CD14-positive monocyte (primary cell): ENCODE data around the gene NIT1. TPM values are rescaled to one million over a fixed set of nuclear protein-coding genes. Genes with fewer than 3 reads are reported as not detected.
A peak's percentile ranks its signal among the peaks of the same experiment; 100 is the strongest.

Experiments
- DNase-seq, 3 donors: peaks; one replicate each; pipeline ENCODE4 v3.0.0-alpha.2; 2011 to 2022
- H2AFZ ChIP-seq: 2 replicates; pipeline ENCODE4 v1.6.0; 2012; ENCODE audit warnings: mild to moderate bottlenecking, low read depth, low read length, inconsistent platforms; ENCODE audit not compliant: insufficient read depth, poor library complexity, severe bottlenecking
- H3K27ac ChIP-seq, 2 donors: 1 replicate in 1 of 2; 2 replicates in 1 of 2; pipeline ENCODE4 v1.5.1; 2012 to 2013; ENCODE audit warnings: low read length in 2 of 2, control low read depth in 1 of 2, inconsistent platforms in 1 of 2, low read depth in 1 of 2, mild to moderate bottlenecking in 1 of 2
- H3K27me3 ChIP-seq, 2 donors: one replicate each; pipeline versions ENCODE4 v1.6.0 to v1.6.1; 2011 to 2013; ENCODE audit warnings: low read length in 2 of 2; ENCODE audit not compliant: control insufficient read depth in 2 of 2, insufficient read depth in 2 of 2
- H3K36me3 ChIP-seq, 2 donors: replicated peaks in 1 of 2; 1 replicate in 1 of 2; 2 replicates in 1 of 2; pipeline versions ENCODE4 v1.5.1 to v1.6.1; 2012 to 2013; ENCODE audit warnings: low read length in 2 of 2, control low read depth in 1 of 2, inconsistent platforms in 1 of 2, mild to moderate bottlenecking in 1 of 2; ENCODE audit not compliant: insufficient read depth in 2 of 2, control insufficient read depth in 1 of 2
- H3K4me1 ChIP-seq, 2 donors: 1 replicate in 1 of 2; 2 replicates in 1 of 2; pipeline versions ENCODE4 v1.5.1 to v1.6.1; 2012 to 2013; ENCODE audit warnings: low read length in 2 of 2, control low read depth in 1 of 2, inconsistent platforms in 1 of 2, mild to moderate bottlenecking in 1 of 2, moderate library complexity in 1 of 2; ENCODE audit not compliant: insufficient read depth in 2 of 2, control insufficient read depth in 1 of 2
- H3K4me2 ChIP-seq: replicated peaks from 2 replicates; pipeline ENCODE3; 2012; ENCODE audit warnings: low read length, moderate library complexity, mild to moderate bottlenecking; ENCODE audit not compliant: poor library complexity, severe bottlenecking; ENCODE audit errors: extremely low read depth
- H3K4me3 ChIP-seq, 3 experiments: fragments of 200-600 bp in 1 of 3; sonication (generic) in 1 of 3; replicated peaks in 1 of 3; 1 replicate in 2 of 3; 2 replicates in 1 of 3; pipeline ENCODE4 v1.5.1; 2011 to 2013; ENCODE audit warnings: low read length in 3 of 3, mild to moderate bottlenecking in 3 of 3, control low read depth in 2 of 3, low read depth in 2 of 3, inconsistent platforms in 1 of 3, moderate library complexity in 1 of 3
- H3K79me2 ChIP-seq: 2 replicates; pipeline ENCODE4 v1.6.0; 2012; ENCODE audit warnings: mild to moderate bottlenecking, control low read depth, inconsistent platforms, low read length, moderate library complexity; ENCODE audit not compliant: insufficient read depth
- H3K9ac ChIP-seq: 2 replicates; pipeline ENCODE4 v1.6.0; 2017; ENCODE audit warnings: low read length, mild to moderate bottlenecking; ENCODE audit not compliant: insufficient read depth, poor library complexity, severe bottlenecking
- H3K9me3 ChIP-seq, 2 donors: replicated peaks in 1 of 2; 1 replicate in 1 of 2; 2 replicates in 1 of 2; pipeline versions ENCODE4 v1.5.1 to v1.6.1; 2012 to 2013; ENCODE audit warnings: low read length in 2 of 2, control low read depth in 1 of 2; ENCODE audit not compliant: control insufficient read depth in 1 of 2, insufficient read depth in 1 of 2
- H4K20me1 ChIP-seq: 2 replicates; pipeline ENCODE4 v1.6.0; 2012; ENCODE audit warnings: mild to moderate bottlenecking, low read length, control low read depth, moderate library complexity; ENCODE audit not compliant: insufficient read depth
- H3K27ac Mint-ChIP-seq, 7 donors: one replicate each; pipeline ENCODE4 v1.8.0; 2020; ENCODE audit warnings: mild to moderate bottlenecking in 7 of 7, mixed read lengths in 7 of 7, moderate library complexity in 6 of 7, inconsistent platforms in 2 of 7
- H3K27me3 Mint-ChIP-seq, 3 donors: one replicate each; pipeline ENCODE4 v1.8.0; 2021 to 2022; ENCODE audit warnings: low read depth in 3 of 3, mild to moderate bottlenecking in 3 of 3, mixed read lengths in 3 of 3, moderate library complexity in 3 of 3, inconsistent platforms in 1 of 3
- H3K36me3 Mint-ChIP-seq, 2 donors: one replicate each; pipeline ENCODE4 v1.8.0; 2020; ENCODE audit warnings: mixed read lengths in 2 of 2, inconsistent platforms in 1 of 2, mild to moderate bottlenecking in 1 of 2
- H3K4me1 Mint-ChIP-seq: one replicate; pipeline ENCODE4 v1.8.0; 2020; ENCODE audit warnings: mild to moderate bottlenecking, mixed read lengths
- H3K4me3 Mint-ChIP-seq, 2 donors: one replicate each; pipeline ENCODE4 v1.8.0; 2020; ENCODE audit warnings: mild to moderate bottlenecking in 2 of 2, mixed read lengths in 2 of 2, moderate library complexity in 1 of 2
- H3K9me3 Mint-ChIP-seq, 7 donors: one replicate each; pipeline ENCODE4 v1.8.0; 2020 to 2022; ENCODE audit warnings: mixed read lengths in 7 of 7, mild to moderate bottlenecking in 6 of 7, moderate library complexity in 6 of 7, inconsistent platforms in 2 of 7
- WGBS: methylation state at CpG from one replicate; pipeline ENCODE4 v1.1.5; 2013; ENCODE audit warnings: missing lambda C conversion rate; ENCODE audit not compliant: insufficient coverage; 5-methylcytosine and 5-hydroxymethylcytosine counted together
- intact Hi-C, 2 donors: fragments of 100-400 bp; cut with micrococcal nuclease; formaldehyde crosslinking; loops; one replicate each; pipeline versions ENCODE4 v1.15.0 to v1.15.1; 2023
- polyA plus RNA-seq, 3 donors: library from polyadenylated mRNA; depleted of rRNA in 1 of 3; unstranded in 2 of 3; stranded (reverse) in 1 of 3; fragments of 300-500 nt in 2 of 3; fragments of >200 nt in 1 of 3; fragmentation: Illumina TruSeq in 2 of 3; gene quantifications; 1 replicate in 2 of 3; 2 replicates in 1 of 3; pipeline ENCODE4 v1.2.3, GENCODE V29; 2012 to 2021
- TF ChIP-seq, protein P1 (sequence below): fragments of 200-600 bp; IDR thresholded peaks from one replicate; pipeline ENCODE4 v1.8.0; 2022; ENCODE audit warnings: antibody characterized with exemption, mild to moderate bottlenecking

Gene NIT1
- polyA plus RNA-seq, 3 donors = 28.4 to 84.7 (median 35.7) TPM

DNA sequence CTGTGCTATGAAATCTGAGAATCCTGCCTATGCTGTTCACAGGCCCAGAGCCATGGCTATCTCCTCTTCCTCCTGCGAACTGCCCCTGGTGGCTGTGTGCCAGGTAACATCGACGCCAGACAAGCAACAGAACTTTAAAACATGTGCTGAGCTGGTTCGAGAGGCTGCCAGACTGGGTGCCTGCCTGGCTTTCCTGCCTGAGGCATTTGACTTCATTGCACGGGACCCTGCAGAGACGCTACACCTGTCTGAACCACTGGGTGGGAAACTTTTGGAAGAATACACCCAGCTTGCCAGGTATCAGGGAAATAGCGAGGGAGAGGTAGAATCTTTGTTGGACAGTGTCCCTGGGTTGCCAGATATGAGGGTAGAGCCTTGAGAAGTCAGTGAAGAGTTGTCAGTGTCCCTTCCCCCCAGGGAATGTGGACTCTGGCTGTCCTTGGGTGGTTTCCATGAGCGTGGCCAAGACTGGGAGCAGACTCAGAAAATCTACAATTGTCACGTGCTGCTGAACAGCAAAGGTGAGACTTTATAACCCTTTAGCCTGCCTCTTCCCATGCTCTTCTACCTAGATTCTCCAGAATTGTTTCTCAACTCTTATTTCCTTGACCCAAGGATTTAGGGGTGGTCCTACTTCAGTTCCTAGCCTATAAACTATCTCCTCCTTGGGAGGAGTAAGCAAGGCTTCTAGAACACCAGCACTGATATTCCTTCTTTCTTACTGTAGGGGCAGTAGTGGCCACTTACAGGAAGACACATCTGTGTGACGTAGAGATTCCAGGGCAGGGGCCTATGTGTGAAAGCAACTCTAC lies 1.4 kb downstream of the NIT1 start:
- Mint-ChIP-seq H3K36me3 (peaks cover 36 to 49% of the 10 kb centered on the region in 2 donors), H3K27me3 (no peaks in the 10 kb centered on the region), H3K4me1 (peaks cover 81% of the 10 kb centered on the region), H3K4me3 (peak overlapping the region; percentile 90 to 95), H3K27ac (peak overlapping the region; percentile 89 to 98 (median 94)), H3K9me3 (peaks cover 0 to 2% (median 0%) of the 10 kb centered on the region in 7 donors)
- no peak overlapping the region for H2AFZ ChIP-seq
- TF ChIP-seq, protein P1, sequence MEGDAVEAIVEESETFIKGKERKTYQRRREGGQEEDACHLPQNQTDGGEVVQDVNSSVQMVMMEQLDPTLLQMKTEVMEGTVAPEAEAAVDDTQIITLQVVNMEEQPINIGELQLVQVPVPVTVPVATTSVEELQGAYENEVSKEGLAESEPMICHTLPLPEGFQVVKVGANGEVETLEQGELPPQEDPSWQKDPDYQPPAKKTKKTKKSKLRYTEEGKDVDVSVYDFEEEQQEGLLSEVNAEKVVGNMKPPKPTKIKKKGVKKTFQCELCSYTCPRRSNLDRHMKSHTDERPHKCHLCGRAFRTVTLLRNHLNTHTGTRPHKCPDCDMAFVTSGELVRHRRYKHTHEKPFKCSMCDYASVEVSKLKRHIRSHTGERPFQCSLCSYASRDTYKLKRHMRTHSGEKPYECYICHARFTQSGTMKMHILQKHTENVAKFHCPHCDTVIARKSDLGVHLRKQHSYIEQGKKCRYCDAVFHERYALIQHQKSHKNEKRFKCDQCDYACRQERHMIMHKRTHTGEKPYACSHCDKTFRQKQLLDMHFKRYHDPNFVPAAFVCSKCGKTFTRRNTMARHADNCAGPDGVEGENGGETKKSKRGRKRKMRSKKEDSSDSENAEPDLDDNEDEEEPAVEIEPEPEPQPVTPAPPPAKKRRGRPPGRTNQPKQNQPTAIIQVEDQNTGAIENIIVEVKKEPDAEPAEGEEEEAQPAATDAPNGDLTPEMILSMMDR = peak; percentile 76
- H4K20me1 ChIP-seq = peaks cover 33% of the 10 kb centered on the region
- H3K27ac ChIP-seq = peak overlapping the region; percentile 18 to 99
- DNase-seq = peak; percentile 59 to 86 (median 72)
- peaks cover 70 to 86% of the 10 kb centered on the region in 2 donors for H3K4me1 ChIP-seq
- H3K9me3 ChIP-seq = no peaks in the 10 kb centered on the region
- intact Hi-C loops = loop anchor here in 1 of 2 donors (2.0 to 5.0 kb wide), 3 partner anchors 14 to 52 kb away; partner anchors contain the start of genes ARHGAP30, DEDD and UFC1
- H3K36me3 ChIP-seq = peaks cover 30 to 40% of the 10 kb centered on the region in 2 donors
- peak overlapping the region; percentile 97 for H3K4me2 ChIP-seq
- peak overlapping the region in 2 of 3 experiments; percentile 86 to 100 for H3K4me3 ChIP-seq
- WGBS = 63% methylated on average over 9 of the region's 10 CpGs
- no peaks in the 10 kb centered on the region for H3K27me3 ChIP-seq
- H3K79me2 ChIP-seq = peaks cover 72% of the 10 kb centered on the region
- no peak overlapping the region for H3K9ac ChIP-seq

DNA sequence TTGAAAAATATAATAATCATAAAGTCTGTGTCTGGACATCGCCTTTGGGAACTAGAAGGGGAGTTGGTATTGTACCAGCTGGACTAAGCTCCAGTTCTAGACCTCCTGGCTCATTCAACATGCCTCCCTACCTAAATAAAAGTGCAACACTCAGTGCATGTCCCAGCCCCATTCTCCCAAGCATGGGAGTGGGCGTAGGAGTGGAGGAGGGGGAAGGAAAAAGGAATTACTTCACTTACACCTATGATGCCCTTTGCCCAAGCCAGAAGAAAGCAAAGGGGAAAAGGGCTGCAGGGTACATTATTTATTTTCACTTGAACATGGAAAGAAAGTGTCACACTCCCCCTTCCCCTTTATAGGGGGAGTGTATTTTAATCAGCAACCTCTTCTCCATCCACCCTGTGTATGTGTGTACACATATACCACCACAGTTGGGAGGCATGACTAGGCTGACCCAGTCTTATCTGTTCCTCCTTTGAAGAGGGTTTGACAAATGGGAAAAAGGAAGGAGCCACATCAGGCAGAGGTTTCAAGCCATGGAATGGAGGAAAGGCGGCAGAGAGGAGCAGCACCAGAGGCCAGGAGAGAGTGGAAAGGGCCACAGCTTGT lies 3.2 kb downstream of the NIT1 start:
- Mint-ChIP-seq H3K27ac (peak overlapping the region; percentile 81 to 98 (median 94)), H3K27me3 (no peaks in the 10 kb centered on the region), H3K4me1 (peaks cover 69% of the 10 kb centered on the region), H3K9me3 (peaks cover 0 to 2% (median 0%) of the 10 kb centered on the region in 7 donors), H3K4me3 (peak overlapping the region in 1 of 2 donors; percentile 54), H3K36me3 (peaks cover 51 to 61% of the 10 kb centered on the region in 2 donors)
- H4K20me1 ChIP-seq = peaks cover 28% of the 10 kb centered on the region
- peaks cover 38 to 58% of the 10 kb centered on the region in 2 donors for H3K36me3 ChIP-seq
- H3K4me3 ChIP-seq = peak overlapping the region in 1 of 3 experiments; percentile 57
- intact Hi-C loops = no loop called here
- H2AFZ ChIP-seq = no peak overlapping the region
- DNase-seq = peak in 2 of 3 donors; percentile 34 to 58
- peak overlapping the region; percentile 60 to 99 for H3K27ac ChIP-seq
- H3K4me2 ChIP-seq = peak overlapping the region; percentile 63
- peaks cover 72% of the 10 kb centered on the region for H3K79me2 ChIP-seq
- H3K4me1 ChIP-seq = peaks cover 61 to 68% of the 10 kb centered on the region in 2 donors
- WGBS = no CpG with 5 or more reads among the region's 3 CpGs
- H3K9ac ChIP-seq = peak overlapping the region; percentile 7
- H3K27me3 ChIP-seq = no peaks in the 10 kb centered on the region
- TF ChIP-seq, protein P1 = no peak
- H3K9me3 ChIP-seq = no peaks in the 10 kb centered on the region
